HuH-7 (cell line): Measurements from ENCODE around the gene SCRN2.
A peak's percentile ranks its signal among the peaks of the same experiment; 100 is the strongest.

Source experiments
- DNase-seq: peaks from one replicate; pipeline ENCODE4 v3.0.0; 2011; ENCODE audit warnings: low spot score

SCRN2 gene

GRCh38 chr17:47846716-47847340 is 5.8 kb upstream of the SCRN2 start:
- no peak for DNase-seq

- DNase-seq: no peak
Observed at GRCh38 chr17:47845716-47846075, 4.6 kb upstream of the SCRN2 start.

DNA sequence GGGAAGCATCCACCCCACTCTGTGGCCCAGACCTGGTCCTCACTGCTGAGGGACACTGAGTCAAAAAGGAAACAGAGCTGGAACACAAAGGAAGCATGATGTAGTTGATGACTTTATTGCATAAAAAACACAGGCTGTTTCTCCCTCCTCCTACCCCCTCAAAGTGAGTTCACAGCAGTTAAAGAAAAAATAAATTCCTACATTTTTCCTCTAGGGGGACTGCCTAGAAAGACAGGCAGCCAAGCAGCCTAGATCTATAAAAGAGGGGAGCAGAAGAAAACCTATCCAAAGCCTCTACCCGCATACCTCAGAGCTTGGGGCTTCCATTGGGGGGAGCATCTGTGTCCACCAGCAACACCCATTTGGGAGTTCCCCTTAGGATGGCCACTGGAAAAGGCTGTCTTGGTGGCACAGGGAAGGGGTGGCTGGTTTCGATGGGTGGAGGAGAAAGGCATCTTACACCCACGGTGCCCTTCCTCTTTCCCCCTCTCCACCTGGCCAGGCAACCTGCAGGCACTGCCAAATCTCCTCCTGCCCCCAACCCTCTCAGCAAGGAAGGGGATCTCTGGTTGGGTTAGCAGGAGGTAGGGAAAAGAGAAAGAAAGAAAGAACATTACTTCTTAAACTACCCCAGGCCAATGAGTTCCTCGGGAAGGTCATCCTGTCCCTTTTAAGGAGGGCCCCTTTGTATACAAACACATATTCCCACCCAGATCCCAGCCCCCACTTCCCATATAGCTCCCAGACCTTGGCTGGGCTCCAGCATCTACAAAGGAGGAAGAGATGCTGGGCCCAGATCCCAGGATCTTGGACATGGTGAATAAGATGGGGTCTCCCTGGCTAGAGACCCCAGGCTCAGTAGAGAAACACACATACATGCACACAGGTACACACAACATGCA is 4.0 kb upstream of the SCRN2 start:
- peak; percentile 81 for DNase-seq

GRCh38 chr17:47844227-47844626 is 3.2 kb upstream of the SCRN2 start:
- no peak for DNase-seq

DNA sequence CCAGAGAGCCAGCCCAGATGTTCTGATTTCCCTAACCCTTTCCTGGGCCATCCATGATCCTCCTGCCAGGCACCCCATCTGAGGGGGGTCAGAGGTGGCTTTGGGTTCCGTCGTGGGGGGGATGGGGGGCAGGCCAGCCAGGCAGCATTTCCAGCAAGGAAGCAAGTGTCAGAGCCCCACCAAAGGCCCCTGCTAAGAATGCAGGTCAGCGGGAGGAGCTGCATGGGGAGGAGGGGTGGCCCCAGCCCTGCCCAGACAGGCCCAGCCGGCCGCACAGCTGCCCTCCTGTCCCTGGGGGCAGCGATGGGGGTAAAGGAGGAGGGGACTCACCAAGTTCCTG is 2.3 kb upstream of the SCRN2 start:
- no peak for DNase-seq

DNA sequence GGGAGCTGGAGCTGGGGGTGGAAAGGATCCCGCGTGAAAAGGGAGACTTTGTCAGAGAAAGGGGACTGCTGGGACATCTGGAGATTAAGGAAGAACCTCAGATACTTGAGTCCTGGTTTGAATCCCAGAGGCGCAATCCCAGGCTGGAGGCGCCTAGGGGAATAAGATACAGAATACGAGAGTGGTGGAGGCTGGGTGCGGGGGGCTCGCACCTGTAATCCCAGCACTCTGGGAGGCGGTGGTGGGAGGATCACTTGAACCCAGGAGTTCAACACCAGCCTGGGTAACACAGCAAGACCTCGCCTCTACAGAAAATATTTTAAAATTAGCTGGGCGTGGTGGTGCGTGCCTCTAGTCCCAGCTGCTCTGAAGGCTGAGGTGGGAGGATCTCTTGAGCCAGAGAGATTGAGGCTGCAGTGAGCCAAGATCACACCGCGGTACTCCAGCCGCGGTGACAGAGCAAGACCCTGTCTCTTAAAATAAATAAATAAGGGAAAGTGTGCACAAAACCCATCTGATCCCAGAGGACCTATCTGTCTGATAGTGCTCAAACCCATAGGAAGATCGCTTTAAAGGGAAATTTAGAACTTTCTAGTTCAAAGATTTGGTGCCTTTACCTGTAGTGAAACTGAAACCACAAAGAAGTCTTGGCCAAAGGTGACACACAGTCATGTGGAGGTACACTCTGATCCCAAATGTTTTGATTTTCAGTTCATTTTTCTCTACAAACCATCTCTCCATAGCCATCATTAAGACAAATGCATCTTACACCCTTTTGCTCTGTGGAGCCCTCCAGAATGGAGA is 617 bp upstream of the SCRN2 start:
- DNase-seq: no peak

DNA sequence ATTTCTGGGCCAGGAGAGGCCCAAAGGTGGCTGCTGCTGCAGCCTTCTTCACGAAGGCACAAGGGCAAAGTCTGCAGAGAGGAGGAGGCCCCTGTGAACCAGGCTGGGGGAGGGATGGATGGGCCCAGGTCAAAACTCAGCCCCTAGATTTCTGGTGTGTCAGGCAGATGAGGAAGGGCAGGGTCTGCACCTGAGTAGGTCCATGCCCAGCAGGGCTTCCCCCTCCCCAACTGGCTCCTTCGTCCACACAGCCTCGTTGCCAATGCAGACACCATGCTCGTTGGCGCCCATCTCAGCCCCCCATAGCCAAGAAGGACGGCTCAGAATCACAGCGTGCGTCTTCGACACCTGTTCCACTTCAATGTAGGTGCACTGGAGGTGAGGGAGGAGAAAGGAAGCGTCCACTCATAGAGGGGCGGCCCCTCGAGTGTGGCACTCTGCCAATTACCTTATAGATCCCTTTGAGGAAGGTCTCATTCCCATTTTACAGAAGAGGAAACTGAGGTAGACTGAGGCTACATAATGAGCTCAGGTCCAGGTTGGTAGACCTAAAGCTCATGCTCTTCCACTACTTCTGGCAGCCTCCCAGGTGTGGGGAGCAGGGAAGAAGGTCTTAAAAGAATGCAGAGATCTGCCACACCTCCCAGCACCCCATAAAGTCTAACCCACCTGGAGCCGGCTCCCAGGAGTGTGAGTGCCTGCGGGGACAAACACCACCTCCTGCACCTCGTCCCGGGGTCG is 902 bp downstream of the SCRN2 start:
- DNase-seq: no peak

DNA sequence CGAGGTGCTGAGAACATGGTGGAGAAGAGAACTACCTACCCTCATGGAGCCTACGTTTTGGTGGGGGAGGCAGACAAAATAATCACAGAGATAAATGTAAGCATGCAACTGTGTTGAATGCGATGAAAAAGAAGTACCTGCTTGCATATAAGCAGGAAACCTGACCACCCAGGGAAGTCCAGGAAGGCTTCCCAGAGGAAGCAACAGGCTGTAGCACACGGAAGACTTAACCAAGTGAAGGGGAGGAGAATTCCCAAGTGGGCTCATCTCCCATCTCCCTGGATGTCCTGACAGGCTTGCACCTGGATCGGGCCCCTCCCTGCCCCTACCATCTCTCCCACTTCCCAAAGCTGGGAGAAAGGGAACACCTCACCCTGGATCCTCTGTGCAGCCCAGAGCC is 2.0 kb downstream of the SCRN2 start:
- DNase-seq: no peak

DNA sequence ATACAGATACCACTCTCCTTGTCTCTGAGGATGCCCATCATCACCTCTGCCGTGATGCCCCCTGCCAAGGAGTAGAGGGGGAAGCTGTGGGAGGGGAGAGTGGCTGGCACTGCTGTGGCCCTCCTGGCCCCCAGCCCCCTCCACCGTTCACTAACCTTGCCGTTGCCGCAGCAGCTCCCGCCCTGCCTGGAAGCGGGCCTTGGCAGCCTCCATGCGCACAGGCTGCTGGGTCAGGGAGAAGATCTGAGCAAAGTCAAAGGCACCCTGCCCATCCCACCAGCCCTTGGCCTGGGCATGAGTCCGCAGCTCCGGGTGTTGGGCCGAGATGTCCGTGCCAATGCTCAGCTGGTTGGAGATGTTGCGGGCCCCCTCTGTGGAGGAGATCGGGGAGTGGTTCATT is 2.4 kb downstream of the SCRN2 start:
- DNase-seq: no peak

- DNase-seq: no peak
Observed at GRCh38 chr17:47837401-47838039, 3.6 kb downstream of the SCRN2 start.

GRCh38 chr17:47836601-47837000 is 4.5 kb downstream of the SCRN2 start:
- no peak for DNase-seq

GRCh38 chr17:47834756-47835155 is 6.3 kb downstream of the SCRN2 start:
- DNase-seq: no peak

DNA sequence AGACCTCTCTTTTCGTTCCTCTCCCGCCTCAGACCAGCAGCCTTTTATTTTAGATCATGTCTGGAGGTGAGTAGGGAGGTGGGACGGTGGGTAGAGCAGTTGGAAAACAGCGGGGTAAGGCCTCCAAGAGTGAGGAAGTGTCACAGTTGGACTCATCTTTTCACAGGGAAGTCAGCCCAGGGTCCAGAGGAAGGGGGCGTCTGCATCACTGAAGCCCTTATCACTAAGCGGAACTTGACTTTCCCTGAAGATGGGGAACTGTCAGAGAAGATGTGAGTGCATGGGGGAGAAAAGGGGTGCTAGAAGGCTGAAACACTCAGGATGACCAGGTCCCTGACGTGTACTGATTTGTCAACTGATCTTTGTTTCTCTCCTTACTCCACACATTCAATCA is 9.1 kb downstream of the SCRN2 start:
- DNase-seq: no peak

DNA sequence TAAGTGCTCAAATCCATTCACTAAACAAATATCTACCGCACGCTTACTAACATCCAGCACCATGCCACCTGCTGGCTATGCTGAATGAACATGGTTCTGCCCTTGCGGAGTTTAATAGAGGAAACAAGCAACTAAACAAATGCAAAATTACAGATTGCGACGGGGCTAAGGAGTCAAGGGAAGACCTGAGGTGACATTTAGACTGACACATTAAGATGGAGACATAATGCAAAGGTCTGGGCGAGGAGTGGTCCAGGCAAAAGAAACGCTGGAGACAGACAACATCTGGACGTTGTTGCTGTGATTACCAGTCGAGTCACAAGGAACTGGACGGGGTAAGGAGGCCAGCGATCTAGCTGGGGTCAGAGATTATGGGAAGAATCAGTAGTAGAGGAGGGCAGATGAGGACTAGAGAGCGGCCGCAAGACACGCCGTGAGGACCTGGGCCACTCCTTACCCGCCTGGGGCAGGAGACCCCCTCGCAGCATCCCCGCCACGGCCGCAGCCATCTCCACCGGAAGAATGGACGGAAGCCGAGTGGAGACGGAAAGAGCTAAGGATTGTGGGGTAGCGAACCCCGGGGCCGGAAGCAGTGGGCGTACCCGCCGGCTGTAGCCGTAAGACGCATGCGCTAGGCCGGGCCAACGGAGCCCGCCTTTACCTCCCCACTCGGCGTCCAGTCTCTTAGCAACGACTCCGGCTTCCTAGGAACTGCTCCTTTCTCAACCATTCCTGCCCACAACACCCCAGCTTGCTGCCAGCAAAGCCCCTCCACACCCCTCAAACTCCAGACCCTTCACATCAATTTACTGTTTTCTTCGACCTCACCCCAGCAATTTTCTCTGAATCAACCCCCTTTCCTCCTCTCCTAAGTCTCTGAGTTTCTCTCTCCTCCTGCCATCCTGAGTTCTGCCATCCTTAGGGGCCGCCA is 9.8 kb downstream of the SCRN2 start, which contains the start of the genes LRRC46 and MRPL10:
LRRC46 (plus strand) TSS at position 668 of the 931 bp plus-strand sequence. CDS start 320 bp downstream, outside the sequence.
MRPL10 (minus strand) TSS at position 539 of the 931 bp plus-strand sequence; CDS start at position 509, 30 bp downstream.
- DNase-seq: peak; percentile 99

DNA sequence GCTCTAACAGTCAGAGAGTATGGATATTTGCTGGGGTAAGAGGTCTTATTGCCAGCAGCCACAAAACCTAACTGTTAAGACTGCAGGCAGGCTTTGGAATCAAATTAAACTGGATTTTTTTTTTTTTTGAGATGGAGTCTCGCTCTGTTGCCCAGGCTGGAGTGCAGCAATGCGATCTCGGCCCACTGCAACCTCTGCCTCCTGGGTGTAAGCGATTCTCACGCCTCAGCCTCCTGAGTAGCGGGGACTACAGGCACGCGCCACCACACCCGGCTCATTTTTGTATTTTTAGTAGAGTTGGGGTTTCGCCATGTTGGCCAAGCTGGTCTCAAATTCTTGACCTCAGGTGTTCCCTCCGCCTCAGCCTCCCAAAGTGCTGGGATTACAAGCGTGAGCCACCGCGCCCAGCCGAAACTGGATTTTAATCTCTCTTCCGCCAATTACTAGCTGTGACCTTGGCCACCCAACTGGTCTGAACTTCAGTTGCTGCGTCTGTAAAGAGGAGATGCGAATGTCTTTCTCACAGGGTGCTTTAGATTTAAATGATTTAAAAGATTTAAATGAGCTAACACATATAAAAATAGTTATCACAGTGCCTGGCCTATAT is 10.6 kb downstream of the SCRN2 start:
- no peak for DNase-seq

DNA sequence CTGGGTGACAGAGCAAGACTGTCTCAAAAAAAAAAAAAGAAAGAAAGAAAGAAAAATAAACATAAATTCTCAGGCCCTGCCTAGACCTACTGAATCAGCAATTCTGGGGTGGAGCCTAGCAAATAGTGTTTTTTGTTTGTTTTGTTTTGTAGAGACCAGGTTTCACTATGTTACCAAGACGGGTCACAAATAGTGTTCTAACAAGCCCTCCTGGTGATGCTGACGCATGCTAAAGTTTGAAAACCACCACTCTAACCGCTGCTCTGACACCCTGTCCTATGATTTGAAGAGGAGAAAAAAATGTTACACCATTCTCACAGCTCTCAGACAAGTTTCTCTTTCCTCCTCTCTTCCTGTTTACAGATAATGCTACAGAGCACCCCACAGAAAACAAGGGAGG is 11.2 kb downstream of the SCRN2 start:
- DNase-seq: no peak

GRCh38 chr17:47823519-47823918 is 17.6 kb downstream of the SCRN2 start:
- no peak for DNase-seq

GRCh38 chr17:47822785-47823184 is 18.3 kb downstream of the SCRN2 start:
- DNase-seq: no peak

DNA sequence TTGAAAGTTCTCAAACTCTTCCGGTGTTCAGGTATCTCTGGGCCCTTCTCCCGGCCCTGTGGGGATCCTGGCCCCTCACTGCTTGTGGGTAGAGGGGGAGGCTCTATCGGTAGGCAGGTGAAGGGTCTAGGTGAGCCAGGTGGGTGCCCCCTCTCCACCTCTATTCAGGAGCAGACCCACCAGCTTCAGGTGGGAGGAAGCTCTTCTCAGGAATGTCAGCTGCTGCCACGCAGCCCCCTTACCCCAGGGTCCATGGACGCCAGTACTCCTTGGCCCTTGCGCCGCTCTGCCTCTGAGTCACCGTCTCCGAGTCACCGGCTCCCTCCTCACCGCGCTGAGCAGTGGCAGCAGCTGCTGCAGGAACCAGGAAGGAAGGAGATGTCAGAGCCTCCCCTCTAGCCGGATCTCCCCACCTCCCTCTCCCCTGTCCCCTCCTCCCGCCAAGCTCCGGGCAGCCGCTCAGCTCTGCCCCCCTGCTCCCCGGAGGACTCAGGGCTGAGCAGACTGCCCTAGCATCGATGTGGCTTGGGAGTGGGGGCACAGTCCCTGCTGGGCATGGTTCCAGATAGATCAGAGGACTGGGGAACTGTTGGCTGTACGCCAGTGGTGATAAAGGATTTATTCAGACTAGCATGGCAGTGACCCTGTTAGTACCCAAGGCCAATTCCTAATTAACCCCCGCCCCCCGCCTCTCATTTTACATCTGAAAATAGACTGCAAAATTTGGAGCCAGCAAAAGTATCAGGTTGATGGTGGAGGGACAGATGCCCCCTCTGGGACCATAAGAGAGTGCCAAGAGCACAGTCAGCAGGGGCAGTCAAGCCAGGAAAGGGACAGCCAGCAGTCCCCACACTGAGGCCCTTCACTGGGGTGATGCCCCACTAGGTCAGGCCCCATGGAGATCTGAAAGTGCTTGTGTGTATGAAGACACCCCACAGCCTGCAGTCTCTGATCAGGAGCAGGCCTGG is 19.4 kb downstream of the SCRN2 start, which contains the start of gene OSBPL7:
OSBPL7 (minus strand) TSS at position 371 of the 968 bp plus-strand sequence. CDS start 1,516 bp downstream, outside the sequence.
- peak; percentile 61 for DNase-seq
